HuH-7 (cell line): ENCODE results near the gene LYRM4.
A peak's percentile ranks its signal among the peaks of the same experiment; 100 is the strongest.

ENCODE experiments used
- DNase-seq: peaks from one replicate; pipeline ENCODE4 v3.0.0; 2011; ENCODE audit warnings: low spot score

Gene LYRM4

DNA sequence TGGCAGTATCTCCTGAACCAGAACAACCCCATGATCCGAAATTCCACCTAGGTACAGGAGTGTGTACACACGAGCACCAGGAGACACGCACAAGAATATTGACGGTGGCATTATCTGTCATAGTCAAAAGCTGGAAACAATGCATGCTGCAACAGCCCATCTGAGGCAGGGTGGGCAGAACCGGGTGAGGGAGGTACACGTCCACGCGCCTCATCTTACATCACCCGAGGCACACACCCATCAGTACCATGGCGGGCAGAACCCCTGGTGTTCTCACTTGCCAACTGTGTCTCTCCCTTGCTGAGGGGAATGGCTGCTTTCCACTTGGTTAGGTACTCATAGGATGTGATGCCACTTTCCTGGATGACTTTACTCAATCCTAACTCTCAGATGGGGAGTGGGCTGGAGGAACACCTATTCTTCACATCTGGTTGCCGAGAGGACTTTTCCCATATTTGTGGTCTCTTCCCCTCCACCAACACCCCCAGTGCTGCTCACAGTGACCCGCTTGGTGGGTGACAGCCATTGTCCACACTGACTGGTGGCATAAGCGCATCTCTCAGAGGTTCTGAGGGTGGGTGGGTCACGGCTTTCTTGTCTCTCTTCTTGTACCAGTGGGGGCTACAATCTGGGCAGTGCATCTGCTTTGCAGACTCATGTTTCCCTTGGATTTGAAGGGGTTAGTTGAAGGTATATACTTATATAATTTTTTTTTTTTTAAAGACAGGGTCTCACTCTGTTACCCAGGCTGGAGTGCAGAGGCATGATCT, 162.1 kb downstream of the LYRM4 start:
- no peak for DNase-seq

- DNase-seq = no peak
Observed at GRCh38 chr6:5096482-5096881, 164.3 kb downstream of the LYRM4 start.

DNA sequence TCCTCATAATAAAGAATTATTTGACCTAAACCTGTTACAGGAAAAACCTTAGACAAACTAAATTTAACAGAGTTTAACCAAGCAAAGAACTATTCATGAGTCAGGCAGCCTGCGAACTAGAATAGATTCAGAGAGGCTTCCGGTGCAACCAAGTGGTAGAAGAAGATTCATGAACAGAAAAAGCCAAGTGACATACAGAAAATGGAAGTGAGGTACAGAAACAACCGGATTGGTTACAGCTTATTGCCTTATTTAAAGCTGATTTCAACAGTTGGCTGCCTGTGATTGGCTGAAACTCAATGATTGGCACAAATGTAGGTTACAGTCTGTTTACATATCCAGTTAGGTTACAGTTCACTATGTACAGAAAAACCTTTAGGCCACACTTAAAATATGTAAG, 165.5 kb downstream of the LYRM4 start:
- no peak for DNase-seq

DNA sequence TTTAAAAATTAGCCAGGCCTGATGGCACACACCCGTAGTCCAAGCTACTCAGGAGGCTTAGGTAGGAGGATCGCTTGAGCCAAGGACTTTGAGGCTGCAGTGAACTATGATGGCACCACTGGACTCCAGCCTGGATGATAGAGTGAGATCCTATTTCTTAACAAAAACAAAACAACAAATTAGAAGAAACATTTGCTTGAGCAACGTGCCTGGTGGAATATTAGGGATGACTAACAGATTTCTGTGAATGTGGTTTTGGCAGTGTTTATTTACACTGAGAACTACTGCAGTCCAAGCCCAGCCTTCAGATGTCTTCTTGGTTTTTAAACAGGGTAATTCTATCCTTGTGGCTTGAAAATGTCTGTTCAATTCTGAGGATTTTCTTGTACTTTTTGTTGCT, 166.4 kb downstream of the LYRM4 start:
- no peak for DNase-seq

DNA sequence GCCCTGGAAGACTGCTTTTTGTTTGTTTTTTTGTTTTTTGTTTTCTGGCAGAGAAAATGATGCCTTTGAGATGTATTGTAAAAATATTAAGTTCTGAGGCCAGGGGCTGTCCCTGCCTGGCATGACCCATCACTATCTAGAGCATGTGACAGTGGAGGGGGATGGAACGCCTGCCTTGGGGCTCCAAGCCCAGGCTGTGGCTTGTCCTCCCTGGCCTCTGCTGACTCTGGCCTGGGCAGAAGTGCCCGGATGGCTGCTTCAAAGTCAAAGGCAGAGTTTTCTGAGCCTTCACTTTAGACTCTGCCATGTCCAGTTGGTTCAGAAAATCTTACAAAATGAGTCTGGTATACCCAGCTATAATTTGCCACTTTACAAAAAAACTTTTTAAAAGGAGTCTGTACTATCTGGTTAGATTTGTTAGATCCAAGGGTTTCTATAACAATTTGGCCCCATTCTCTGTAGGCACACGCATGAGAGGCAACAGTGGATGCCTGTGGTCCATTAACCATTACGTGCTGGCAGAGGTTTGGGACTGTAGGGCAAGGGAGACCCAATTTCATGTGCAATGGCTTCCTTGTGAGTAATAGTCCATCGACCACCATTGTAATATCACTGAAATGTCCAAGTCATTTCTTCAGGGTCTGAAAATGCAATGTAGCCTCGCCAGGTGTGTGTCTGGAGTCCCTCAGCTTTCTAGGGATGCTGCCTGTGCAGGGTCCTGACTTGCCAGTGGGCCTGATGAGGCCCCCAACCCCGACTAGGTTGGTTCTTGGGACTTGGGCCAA, 167.3 kb downstream of the LYRM4 start:
- DNase-seq = no peak

GRCh38 chr6:5091210-5092069, 169.3 kb downstream of the LYRM4 start:
- no peak for DNase-seq

DNA sequence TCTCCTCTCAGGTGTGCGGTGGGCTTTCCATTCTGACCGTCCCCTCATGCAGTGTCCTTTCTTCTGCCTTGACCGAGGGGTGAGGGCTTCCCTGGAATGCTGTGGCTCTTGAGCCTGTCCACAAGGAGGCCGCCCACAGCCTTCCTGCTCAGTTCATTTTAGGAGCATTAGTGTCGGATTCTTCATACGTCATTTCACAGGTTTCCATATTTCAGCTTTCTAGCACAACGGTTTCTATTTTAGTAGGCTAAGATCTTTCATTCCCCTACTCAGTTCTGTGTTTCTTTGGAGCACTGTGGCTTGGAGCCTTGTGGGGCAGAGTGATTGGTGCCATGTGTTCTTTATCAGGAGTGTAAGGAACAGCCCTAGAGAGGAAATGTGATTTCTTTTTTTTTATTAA, 170.1 kb downstream of the LYRM4 start:
- DNase-seq = no peak

- DNase-seq = no peak
Observed at GRCh38 chr6:5089481-5090438, 171.0 kb downstream of the LYRM4 start.

GRCh38 chr6:5088780-5089179, 172.0 kb downstream of the LYRM4 start:
- no peak for DNase-seq

- no peak for DNase-seq
Observed at GRCh38 chr6:5087389-5087788, 173.4 kb downstream of the LYRM4 start.

GRCh38 chr6:5086294-5086890, 174.4 kb downstream of the LYRM4 start:
- DNase-seq = no peak

DNA sequence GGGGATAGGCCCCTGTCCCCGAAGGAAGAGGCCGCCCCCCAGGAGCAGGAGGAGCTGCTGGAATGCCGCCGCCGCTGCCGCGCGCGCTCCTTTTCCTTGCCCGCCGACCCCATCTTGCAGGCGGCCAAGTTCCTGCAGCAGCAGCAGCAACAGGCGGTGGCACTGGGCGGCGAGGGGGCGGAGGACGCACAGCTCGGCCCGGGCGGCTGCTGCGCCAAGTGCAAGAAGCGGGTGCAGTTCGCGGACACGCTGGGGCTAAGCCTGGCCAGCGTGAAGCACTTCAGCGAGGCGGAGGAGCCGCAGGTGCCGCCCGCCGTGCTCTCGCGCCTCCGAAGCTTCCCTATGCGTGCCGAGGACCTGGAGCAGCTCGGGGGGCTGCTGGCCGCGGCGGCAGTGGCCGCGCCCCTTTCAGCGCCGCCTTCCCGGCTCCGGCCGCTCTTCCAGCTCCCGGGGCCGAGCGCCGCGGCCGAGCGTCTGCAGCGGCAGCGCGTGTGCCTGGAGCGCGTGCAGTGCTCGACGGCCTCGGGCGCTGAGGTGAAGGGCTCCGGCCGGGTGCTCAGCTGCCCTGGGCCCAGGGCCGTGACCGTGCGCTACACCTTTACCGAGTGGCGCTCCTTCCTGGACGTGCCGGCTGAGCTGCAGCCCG, 175.0 kb downstream of the LYRM4 start:
- peak; percentile 37 for DNase-seq

DNA sequence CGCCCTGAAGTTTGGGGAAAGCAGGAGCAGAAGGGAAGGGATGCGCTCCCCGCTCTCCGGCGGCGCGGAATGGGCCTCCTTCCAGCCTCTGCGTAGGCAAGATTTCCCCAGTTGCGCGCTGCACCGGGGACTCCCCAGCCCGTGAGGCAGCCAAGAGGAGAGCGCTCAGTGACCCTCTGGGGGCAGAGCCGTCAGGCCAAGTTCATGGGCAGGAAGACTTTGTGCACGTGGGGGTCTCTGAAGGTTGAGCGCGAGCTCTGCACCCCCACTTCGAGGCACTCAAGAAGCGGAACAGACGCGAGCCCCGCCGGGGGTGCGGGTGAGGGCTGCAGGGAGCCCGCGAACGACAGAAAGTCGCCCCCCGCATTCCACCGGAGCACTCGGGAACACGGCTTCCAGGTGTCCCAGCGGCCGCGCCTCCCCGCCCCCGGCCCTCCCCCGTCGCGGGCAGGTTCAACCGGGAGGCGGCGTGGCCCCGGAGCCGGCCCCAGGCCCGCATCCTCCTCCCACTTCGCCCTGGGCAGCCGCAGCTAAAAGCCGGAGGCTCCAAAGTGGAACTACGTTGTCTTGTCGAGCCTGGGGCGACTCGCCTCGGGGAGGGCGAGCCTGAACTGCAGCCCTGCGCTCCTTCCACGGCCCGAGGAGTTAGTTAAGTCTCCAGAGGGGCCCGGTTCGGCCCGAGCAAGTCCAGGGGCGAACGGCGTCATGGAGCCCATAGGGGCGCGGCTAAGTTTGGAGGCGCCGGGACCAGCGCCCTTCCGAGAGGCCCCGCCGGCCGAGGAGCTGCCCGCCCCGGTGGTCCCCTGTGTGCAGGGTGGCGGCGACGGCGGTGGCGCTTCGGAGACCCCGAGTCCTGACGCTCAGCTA, 175.7 kb downstream of the LYRM4 start, which contains the start of gene PPP1R3G:
PPP1R3G (plus strand) TSS at position 561 of the 867 bp plus-strand sequence; CDS start at position 706, 145 bp downstream.
- DNase-seq = peak; percentile 51

GRCh38 chr6:5084360-5084780, 176.4 kb downstream of the LYRM4 start:
- DNase-seq = peak; percentile 32

DNA sequence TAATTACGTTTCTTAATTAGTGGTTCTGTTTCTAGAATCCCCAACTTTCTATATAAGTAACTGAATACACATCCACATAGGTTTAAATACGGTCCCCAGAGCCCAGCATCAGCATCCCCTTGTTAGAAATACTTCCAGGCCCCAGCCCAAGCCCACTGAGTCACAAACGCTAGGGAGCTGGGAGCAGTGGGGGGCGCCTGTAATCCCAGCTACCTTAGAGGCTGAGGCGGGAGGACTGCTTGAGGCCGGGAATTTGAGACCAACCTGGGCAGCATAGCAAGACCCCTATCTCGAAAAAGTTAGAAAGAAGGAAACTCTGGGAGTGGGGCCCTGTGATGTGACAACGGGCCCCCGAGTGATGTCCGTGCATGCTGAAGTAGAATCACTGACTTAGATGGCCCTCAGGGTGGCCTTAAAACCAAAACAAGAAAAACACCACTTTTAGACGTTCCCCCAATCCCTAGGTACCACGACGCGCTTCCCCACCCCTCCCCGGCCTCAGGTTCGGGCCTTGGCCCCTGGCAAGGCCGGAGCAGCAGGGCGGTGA, 176.9 kb downstream of the LYRM4 start:
- DNase-seq = no peak

DNA sequence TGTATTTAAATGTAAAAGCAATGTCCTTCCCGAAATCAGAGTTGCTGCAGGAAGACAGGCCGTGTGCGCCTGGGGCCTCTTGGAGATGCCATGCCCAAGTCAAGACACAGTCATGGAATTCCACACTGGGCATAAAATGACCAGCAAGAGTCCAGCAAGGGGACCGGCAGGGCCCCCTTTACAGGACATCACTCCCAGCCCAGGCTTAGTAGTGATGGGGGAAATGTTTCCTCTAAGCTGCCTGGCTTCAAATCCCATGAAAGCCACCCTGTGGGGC, 177.5 kb downstream of the LYRM4 start:
- no peak for DNase-seq

DNA sequence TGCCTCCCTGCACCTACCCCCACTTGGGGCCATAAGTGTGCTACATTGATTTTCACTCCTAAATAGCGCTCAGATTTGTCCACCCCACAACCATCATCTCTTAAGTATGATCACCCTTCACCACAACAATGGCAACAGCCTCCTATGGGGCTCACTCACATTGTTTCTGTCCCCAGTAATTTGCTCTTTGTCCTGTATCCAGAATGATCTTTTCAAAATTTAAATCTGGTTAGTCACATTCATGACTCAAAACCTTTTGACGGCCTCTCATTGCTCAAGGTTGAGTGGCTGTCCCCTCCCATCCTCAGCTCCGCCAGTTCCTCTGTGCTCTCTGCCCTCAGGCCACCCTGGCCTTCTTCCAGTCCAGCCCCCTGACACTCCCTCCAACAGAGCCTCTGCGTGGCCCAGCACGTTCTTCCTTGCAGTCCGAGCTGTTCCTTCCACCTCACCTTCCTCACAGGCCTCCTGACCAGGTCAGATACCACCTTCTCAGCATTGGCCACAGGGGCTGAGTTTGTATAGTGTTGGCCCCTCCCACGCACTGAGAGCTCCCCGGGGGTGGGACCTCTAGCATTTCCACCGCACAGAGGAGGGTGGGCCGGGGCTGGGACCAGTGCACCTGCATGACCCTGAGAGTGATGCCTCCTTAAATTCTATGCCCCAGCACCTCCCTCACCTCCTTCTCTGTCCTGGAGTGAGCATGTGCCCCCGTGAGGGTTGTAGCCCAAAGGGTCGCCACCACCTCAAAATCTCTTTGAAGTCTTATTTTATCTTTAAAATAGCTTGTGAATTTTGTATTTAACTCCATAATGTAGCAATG, 178.1 kb downstream of the LYRM4 start:
- DNase-seq = no peak

DNA sequence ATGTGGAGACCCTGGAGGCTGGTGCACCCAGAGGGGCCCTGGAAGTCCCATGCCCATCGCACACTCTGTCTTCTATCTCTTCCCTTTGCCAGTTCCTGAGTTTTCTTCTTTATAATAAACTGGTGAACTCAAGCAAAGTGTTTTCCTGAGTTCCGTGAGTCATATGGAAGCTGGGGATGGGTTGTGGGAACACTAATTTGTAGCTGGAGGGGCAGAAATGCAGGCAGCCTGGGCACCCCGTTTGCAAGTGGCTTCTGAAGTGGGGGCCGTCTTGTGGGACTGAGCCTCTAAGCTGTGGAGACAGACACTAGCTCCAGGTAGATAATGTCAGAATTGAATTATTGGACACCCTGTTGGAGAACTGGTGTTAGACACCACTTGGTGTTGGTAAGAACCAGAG, 178.8 kb downstream of the LYRM4 start:
- DNase-seq = no peak
